Fibroblast of lung (primary cell): Measurements from ENCODE around the gene NLRP3. TPM values are rescaled to one million over a fixed set of nuclear protein-coding genes. Genes with fewer than 3 reads are reported as not detected.

Source experiments
- DNase-seq, 2 donors: peaks; one replicate each; pipeline versions ENCODE4 v3.0.0 to v3.0.0-alpha.2; 2010; ENCODE audit warnings: low read depth in 2 of 2
- H2AFZ ChIP-seq: 2 replicates; pipeline ENCODE4 v1.5.1; 2012; ENCODE audit warnings: low read length, control low read depth, inconsistent platforms
- H3K27ac ChIP-seq: 2 replicates; pipeline ENCODE4 v1.5.1; 2011; ENCODE audit warnings: low read length, control low read depth; ENCODE audit not compliant: insufficient read depth
- H3K27me3 ChIP-seq: 2 replicates; pipeline ENCODE4 v1.5.1; 2011; ENCODE audit warnings: mild to moderate bottlenecking, low read length; ENCODE audit not compliant: control insufficient read depth, insufficient read depth
- H3K36me3 ChIP-seq: 2 replicates; pipeline ENCODE4 v1.5.1; 2011; ENCODE audit warnings: low read length; ENCODE audit not compliant: control insufficient read depth, insufficient read depth
- H3K4me1 ChIP-seq: 2 replicates; pipeline ENCODE4 v1.5.1; 2011; ENCODE audit warnings: low read length; ENCODE audit not compliant: control insufficient read depth, insufficient read depth; ENCODE audit errors: extremely low read depth
- H3K4me2 ChIP-seq: 2 replicates; pipeline ENCODE4 v1.5.1; 2011; ENCODE audit warnings: low read length, control low read depth; ENCODE audit not compliant: insufficient read depth; ENCODE audit errors: extremely low read depth
- H3K4me3 ChIP-seq, 4 experiments: fragments of 200-600 bp in 1 of 4; sonication (generic) in 1 of 4; replicated peaks in 1 of 4; 2 replicates each; pipeline ENCODE4 v1.5.1; 2011 to 2016; ENCODE audit warnings: low read length in 4 of 4, low read depth in 3 of 4, mild to moderate bottlenecking in 3 of 4, control low read depth in 2 of 4, inconsistent platforms in 1 of 4, mixed read lengths in 1 of 4; ENCODE audit not compliant: insufficient read depth in 1 of 4; ENCODE audit errors: control extremely low read depth in 1 of 4
- H3K79me2 ChIP-seq: 2 replicates; pipeline ENCODE4 v1.5.1; 2012; ENCODE audit warnings: mild to moderate bottlenecking, low read length, inconsistent platforms; ENCODE audit not compliant: control insufficient read depth, insufficient read depth
- H3K9ac ChIP-seq: 2 replicates; pipeline ENCODE4 v1.5.1; 2011; ENCODE audit warnings: mild to moderate bottlenecking, low read length, control low read depth; ENCODE audit not compliant: insufficient read depth
- H3K9me3 ChIP-seq: 2 replicates; pipeline ENCODE4 v1.5.1; 2012; ENCODE audit warnings: low read depth, low read length; ENCODE audit not compliant: control insufficient read depth, insufficient read depth
- H4K20me1 ChIP-seq: 2 replicates; pipeline ENCODE4 v1.5.1; 2011; ENCODE audit warnings: low read length; ENCODE audit not compliant: control insufficient read depth, insufficient read depth; ENCODE audit errors: extremely low read depth
- CTCF ChIP-seq, 2 donors: IDR thresholded peaks in 1 of 2; conservative IDR thresholded peaks in 1 of 2; 1 replicate in 1 of 2; 2 replicates in 1 of 2; pipeline ENCODE4 v1.5.1; 2011 to 2012; ENCODE audit warnings: low read length in 2 of 2, control low read depth in 1 of 2, inconsistent platforms in 1 of 2, low read depth in 1 of 2, mild to moderate bottlenecking in 1 of 2
- EZH2 ChIP-seq: IDR thresholded peaks from 2 replicates; pipeline ENCODE4 v1.5.1; 2012; ENCODE audit warnings: low read length, control low read depth, mild to moderate bottlenecking; ENCODE audit errors: missing control alignments
- polyA plus RNA-seq, 2 donors: library from polyadenylated mRNA; depleted of rRNA in 1 of 2; stranded (reverse) in 1 of 2; unstranded in 1 of 2; fragments of >200 nt; gene quantifications; 2 replicates each; pipeline ENCODE4 v1.2.1, GENCODE V29; 2011 to 2012; ENCODE audit warnings: missing spikeins in 1 of 2
- total RNA-seq: library from RNA; depleted of rRNA; stranded (reverse); fragments of >200 nt; gene quantifications from 2 replicates; pipeline ENCODE4 v1.2.1, GENCODE V29; 2014

The NLRP3 gene
- total and polyA plus RNA-seq, 2 donors (not counting 1 experiment from before 2014, with no cell fraction given): under 0.01 to 0.07 TPM

DNA sequence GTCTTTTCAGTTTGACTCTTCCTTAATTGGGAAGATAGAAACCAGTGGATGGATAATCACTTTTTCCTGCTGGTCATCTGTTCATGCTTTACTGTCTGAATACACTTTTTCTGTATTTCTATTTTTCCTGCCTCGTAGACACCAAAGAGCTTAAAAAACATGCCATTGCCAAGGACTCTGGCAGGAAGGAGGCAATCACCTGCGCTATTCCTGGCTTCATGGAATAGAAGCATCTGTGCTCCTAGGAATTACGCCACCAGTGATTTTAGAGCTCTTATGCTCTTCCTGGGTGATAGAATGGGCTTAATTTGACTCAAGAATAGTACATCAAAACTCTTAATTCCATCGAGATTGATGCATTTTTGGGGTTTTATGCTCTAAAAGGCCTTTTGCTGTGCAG is 26.2 kb downstream of the NLRP3 start:
- TF ChIP-seq EZH2 (no peak), CTCF (conservative IDR thresholded peaks at IDR 0.05 in 1 of 2, IDR thresholded peaks at IDR 0.05 in 1 of 2; ENCODE audit: low read depth in 1 of 2, low read length in 2 of 2) (no peak)
- Histone ChIP-seq H2AFZ (no peak overlapping the region), H3K27ac (no peak overlapping the region), H3K27me3 (no peaks in the 10 kb centered on the region), H3K4me1 (no peaks in the 10 kb centered on the region), H3K9me3 (no peaks in the 10 kb centered on the region), H4K20me1 (no peaks in the 10 kb centered on the region), H3K79me2 (no peaks in the 10 kb centered on the region), H3K4me2 (no peak overlapping the region), H3K4me3 (no peak overlapping the region), H3K9ac (no peak overlapping the region), H3K36me3 (no peaks in the 10 kb centered on the region)
- no peak for DNase-seq

DNA sequence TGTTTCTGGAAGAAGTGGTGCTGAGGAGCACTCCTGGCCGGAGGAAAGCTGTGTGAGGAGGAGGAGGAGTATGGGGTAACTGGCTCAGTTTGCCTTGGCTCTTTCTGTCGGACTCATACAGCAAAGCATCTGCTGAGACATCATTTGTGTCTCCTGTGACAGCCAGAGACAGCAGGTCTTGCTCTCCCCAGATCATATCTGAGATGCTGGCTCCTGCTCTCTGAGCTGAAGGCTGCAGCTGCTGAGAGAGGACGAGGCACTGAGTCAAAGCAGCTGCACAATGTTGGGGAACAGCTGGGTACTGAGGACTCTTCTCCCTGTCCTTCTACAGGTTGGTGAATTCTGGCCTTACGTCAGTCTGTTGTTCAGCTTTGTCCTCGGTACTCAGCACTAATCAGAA is 27.7 kb downstream of the NLRP3 start:
- H3K27ac ChIP-seq: no peak overlapping the region
- DNase-seq: no peak
- TF ChIP-seq EZH2: no peak
- no peak for TF ChIP-seq CTCF (conservative IDR thresholded peaks at IDR 0.05 in 1 of 2, IDR thresholded peaks at IDR 0.05 in 1 of 2; ENCODE audit: low read depth in 1 of 2, low read length in 2 of 2)
- H3K27me3 ChIP-seq: no peaks in the 10 kb centered on the region
- no peaks in the 10 kb centered on the region for H3K36me3 ChIP-seq
- H3K4me2 ChIP-seq: no peak overlapping the region
- no peak overlapping the region for H3K9ac ChIP-seq
- H3K79me2 ChIP-seq: no peaks in the 10 kb centered on the region
- no peak overlapping the region for H3K4me3 ChIP-seq
- no peaks in the 10 kb centered on the region for H4K20me1 ChIP-seq
- no peaks in the 10 kb centered on the region for H3K9me3 ChIP-seq
- H3K4me1 ChIP-seq: no peaks in the 10 kb centered on the region
- no peak overlapping the region for H2AFZ ChIP-seq

- TF ChIP-seq EZH2: no peak
- no peak for TF ChIP-seq CTCF (conservative IDR thresholded peaks at IDR 0.05 in 1 of 2, IDR thresholded peaks at IDR 0.05 in 1 of 2; ENCODE audit: low read depth in 1 of 2, low read length in 2 of 2)
These were observed 28.6 kb downstream of the NLRP3 start for GRCh38 chr1:247444571-247444970.

More at GRCh38 chr1:247444571-247444970, 28.6 kb downstream of the NLRP3 start:
- H3K4me2 ChIP-seq: no peak overlapping the region
- H3K4me1 ChIP-seq: no peaks in the 10 kb centered on the region
- DNase-seq: no peak
- H3K9me3 ChIP-seq: no peaks in the 10 kb centered on the region
- no peaks in the 10 kb centered on the region for H3K36me3 ChIP-seq
- H3K27ac ChIP-seq: no peak overlapping the region
- no peaks in the 10 kb centered on the region for H4K20me1 ChIP-seq
- no peak overlapping the region for H3K4me3 ChIP-seq
- no peaks in the 10 kb centered on the region for H3K79me2 ChIP-seq
- H3K9ac ChIP-seq: no peak overlapping the region
- no peak overlapping the region for H2AFZ ChIP-seq
- H3K27me3 ChIP-seq: no peaks in the 10 kb centered on the region
